GM11168 (cell line): ENCODE measurements around the gene SEC24C.
"Not testable (repeated sequence)": the region's sequence is repeated elsewhere in the genome, so short reads cannot be mapped to it uniquely, and the experiment has no call there.

Experiments
- in situ Hi-C: fragments of 300-500 bp; cut with MboI; formaldehyde crosslinking; loops from one replicate; pipeline ENCODE4 v1.12.0; 2022; ENCODE audit warnings: low sequenced_read_pairs; ENCODE audit not compliant: unreplicated experiment

SEC24C gene, protein sequence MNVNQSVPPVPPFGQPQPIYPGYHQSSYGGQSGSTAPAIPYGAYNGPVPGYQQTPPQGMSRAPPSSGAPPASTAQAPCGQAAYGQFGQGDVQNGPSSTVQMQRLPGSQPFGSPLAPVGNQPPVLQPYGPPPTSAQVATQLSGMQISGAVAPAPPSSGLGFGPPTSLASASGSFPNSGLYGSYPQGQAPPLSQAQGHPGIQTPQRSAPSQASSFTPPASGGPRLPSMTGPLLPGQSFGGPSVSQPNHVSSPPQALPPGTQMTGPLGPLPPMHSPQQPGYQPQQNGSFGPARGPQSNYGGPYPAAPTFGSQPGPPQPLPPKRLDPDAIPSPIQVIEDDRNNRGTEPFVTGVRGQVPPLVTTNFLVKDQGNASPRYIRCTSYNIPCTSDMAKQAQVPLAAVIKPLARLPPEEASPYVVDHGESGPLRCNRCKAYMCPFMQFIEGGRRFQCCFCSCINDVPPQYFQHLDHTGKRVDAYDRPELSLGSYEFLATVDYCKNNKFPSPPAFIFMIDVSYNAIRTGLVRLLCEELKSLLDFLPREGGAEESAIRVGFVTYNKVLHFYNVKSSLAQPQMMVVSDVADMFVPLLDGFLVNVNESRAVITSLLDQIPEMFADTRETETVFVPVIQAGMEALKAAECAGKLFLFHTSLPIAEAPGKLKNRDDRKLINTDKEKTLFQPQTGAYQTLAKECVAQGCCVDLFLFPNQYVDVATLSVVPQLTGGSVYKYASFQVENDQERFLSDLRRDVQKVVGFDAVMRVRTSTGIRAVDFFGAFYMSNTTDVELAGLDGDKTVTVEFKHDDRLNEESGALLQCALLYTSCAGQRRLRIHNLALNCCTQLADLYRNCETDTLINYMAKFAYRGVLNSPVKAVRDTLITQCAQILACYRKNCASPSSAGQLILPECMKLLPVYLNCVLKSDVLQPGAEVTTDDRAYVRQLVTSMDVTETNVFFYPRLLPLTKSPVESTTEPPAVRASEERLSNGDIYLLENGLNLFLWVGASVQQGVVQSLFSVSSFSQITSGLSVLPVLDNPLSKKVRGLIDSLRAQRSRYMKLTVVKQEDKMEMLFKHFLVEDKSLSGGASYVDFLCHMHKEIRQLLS

DNA sequence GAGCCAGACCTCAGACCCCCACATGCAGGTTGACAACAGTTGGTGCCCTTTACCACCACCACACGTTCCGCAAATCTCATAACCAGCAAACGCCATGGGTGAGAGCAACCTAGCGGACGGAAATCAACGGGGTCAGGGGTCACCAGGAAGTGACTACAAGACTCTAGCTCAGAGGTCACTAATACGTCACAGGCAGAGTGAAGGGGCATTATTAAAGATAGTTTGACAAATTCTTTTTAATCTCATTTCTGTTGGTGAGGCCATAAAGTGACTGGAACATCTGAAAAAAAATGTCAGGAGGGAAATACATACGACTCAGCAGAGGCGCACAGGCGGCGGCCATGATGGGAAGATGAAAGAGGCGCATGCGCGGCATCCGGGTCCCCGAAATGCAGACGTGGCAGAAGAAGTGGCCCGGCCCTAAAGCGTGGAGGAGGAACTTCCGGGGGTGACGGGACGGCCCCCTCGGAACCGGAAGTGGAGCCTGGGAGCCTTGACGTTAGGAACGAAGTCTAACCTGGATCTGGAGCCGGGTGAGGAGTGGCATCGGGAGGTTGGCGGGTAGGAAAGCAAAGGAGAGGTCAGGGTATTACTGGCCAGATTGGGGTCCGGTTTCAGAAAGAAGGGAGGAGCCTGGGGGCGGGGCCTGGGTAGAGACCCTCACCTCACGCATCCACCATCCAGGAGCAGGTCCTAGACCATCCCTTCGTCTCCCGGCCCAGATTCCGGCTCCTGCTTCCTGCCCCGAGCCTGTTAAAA is at the start of gene SEC24C:
Gene SEC24C (plus strand): TSS at position 468 of the 759 bp plus-strand sequence. CDS start 2,461 bp downstream, outside the sequence.
- in situ Hi-C loops = no loop called here

DNA sequence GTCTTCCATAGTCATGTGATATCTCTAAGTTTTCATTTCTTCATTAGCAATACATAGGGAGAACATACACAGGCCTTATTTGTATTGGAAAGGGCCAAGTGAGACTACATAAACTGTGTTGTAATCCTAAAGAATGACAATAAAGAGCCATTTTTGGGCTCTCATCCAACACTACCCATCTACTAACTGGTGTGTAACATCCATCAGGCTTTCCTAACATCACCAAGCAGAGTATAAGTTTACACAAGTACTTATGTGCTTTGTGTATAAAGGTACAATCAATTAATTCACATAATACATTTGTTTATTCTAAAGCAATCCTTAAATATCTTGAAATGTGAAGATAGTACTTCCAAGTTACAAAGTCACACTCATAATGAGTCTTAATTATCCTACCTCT is 48.9 kb upstream of the SEC24C start:
- in situ Hi-C loops = not testable (repeated sequence)

DNA sequence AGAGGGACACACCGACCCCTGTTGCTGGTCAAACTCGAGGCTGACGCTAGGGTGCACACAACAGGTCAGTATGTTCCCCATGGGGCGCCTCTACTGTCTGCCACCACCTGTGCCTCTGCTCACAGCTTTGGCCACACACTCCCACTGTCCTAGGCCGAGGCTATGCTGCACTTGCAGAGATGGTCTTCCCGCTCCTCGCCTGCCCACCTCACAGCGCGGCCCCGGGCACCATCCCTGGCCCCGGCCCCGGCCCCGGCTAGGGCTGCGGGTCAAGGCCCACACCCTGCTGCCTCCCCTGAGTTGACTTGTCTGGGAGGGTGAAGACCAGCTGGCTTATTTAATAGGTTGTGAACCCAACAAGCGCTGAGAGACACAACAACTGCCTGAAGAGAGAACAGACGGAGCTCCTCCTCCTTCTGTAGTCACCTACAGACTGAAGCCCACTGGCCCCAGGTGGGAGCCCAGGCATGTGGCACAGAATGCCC is 46.5 kb upstream of the SEC24C start, which contains the start of gene AGAP5:
Gene AGAP5 (minus strand): TSS at position 435 of the 485 bp plus-strand sequence. CDS start 354 bp downstream, at position 81.
- in situ Hi-C loops = not testable (repeated sequence)

DNA sequence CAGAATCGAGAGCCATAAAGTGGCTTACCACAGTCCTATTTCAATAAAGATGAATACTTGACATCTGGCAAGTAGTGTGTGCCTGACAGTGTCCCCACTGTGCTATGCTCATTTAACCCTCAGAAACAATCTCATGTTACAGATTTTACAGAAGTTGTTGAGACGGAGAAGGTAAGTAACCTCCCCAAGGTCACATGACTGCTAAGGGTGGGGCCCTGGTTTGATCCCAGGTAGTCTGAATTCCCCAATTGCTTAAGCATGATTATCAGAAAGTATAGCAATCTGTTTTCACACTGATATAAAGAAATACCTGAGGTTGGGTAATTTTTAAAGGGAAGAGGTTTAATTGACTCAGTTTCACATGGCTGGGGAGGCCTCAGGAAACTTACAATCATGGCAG is 45.4 kb upstream of the SEC24C start:
- in situ Hi-C loops = not testable (repeated sequence)

DNA sequence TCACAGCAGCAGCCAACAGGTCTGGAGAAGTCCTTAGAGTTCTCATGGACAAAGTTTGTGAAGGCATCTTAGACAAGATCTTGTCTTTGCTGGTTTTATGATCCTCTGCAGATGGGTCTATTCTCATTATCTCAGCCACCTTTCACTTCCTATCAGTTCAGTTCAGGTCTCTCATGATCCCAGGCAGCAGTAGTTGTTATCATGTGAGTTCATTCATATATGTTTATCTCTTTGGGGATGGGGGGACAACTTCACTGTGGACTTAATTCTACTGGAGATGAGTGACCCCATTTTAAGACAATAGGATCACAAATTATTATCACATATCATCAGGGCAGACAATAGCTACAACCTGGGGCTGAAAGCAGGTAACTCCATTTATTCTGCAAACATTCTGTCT is 40.2 kb upstream of the SEC24C start:
- in situ Hi-C loops = not testable (repeated sequence)

DNA sequence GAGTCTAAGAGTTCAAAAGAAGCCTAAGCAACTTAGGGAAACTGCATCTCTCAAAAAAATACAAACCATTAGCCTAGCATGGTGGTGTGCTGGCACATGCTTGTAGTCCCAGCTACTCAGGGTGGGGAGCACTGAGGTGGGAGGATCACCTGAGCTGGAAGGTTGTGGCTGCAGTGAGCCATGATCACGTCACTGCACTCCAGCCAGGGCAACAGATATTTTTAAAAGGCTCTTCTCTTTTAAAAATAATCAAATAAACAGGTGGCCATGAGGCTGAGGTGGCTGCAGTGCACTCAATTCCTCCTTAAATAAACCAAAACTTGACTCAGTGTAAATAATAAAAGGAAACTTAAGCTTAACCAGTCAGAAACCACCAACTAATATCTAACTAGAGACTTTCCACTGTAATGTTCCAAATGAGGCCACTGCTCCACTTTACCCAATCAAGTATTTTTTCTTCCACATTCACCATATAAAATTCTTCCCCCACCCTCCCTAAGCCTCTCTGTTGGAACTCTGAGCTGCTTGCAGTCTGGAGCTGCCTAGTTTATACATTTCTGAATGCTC is 38.6 kb upstream of the SEC24C start:
- in situ Hi-C loops = not testable (repeated sequence)

DNA sequence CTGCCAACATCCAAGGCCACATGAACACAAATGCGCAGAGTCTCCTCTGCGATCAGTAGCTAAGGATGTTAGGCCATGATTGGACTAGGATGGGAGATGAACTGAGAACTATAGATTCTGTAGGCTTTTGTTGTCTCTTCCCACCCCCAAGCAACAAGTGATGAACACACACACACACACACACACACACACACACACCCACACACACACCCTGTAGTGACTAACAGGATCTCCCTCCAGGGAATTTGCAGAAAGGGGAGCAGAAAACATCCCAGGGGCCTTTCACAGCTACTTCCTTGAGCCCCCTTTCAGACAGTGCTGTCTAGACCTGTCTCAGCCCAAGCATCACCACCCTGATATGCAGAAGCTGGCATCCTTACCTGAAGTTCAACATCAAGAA is 37.7 kb upstream of the SEC24C start:
- in situ Hi-C loops = not testable (repeated sequence)

DNA sequence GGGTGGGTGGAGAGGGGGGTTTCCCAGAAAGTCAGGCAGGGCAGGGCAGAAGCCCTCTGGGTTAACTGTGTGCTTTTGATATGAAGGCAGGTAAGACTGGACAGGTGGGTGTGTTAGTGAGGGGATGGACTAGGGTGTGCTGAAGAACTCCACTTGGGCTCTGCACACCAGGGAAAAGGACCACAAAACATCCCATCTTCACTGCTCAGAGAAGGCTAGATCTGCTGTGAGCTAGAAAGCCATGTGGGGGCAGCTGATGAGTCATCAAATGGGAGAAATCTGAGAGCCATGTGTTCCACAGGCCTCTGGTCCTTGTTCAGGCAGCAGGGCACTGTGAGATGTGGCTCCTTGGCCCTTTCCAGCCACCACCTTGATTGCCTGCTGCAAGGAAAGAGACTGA is 36.5 kb upstream of the SEC24C start:
- in situ Hi-C loops = not testable (repeated sequence)

DNA sequence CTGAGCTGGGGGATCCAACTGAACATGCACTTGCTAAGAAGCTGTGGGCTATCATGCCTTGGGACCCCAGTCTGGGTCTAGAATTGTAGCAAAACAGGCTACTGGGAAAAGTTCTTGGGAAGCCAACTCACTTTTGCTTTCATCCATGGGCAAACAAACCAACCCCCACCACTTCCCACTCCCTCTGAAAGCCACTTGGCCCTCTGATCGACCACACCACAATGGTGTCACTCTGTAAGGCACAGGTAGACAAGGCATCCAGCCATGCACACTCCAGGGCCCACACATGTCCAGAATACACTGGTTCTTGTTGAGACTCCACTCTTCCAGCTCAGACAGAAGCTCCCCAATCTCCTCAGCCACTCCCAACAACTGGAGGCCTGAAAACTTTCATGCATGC is 36.0 kb upstream of the SEC24C start:
- in situ Hi-C loops = not testable (repeated sequence)

DNA sequence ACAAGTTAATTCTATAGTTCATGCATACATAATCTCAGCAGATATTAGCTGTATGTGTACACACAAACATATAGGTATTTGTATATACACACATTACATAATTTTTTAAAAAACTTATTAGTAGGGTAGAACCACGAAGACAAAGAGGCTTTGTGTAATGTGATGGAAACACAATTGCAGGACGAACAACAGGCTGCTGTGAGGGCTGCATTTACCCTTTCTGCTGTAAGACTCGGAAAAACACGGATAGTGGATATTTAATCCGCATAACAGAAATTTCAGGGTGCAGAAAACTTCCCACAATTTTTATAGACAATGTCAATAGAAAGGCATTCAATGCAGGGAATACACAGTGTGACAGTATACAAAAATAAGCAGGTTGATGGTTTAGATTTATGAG is 32.5 kb upstream of the SEC24C start:
- in situ Hi-C loops = not testable (repeated sequence)

DNA sequence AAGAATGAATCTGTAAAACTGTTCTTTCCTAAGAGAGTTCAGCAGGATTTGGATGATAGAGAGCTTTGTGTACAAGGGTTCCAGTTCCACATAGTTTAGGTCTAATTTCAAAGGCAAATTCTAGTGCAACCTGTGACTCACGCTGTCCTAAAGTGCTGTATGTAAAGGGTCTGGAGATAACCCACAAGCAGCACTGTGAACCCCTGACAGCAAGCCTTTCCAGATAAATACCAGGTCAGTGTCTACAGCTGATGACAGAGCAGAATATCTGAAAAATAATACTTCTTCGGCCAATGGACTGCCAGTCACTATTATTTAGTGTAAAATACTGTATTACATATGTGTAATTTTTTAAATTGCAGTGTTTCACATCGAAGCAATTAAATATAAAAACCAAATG is 30.3 kb upstream of the SEC24C start:
- in situ Hi-C loops = not testable (repeated sequence)

DNA sequence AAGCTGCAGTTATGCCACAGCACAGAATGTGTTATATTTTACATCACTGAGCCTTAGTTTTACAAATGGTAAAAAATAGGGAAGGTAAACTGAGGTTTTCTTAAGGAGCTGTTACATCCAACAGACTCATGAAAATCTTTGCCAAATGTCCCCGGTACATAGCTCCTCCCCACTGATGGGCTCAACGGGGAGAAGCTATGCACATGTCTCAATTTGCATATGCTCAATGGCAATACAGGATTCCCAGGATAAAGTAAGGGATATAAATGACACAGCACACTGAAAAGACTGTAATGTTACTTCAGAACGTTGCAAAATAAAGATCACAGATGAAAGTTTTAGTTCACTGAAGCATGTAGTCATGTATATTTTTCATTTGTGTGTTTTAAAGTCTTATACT is 29.7 kb upstream of the SEC24C start:
- in situ Hi-C loops = not testable (repeated sequence)

DNA sequence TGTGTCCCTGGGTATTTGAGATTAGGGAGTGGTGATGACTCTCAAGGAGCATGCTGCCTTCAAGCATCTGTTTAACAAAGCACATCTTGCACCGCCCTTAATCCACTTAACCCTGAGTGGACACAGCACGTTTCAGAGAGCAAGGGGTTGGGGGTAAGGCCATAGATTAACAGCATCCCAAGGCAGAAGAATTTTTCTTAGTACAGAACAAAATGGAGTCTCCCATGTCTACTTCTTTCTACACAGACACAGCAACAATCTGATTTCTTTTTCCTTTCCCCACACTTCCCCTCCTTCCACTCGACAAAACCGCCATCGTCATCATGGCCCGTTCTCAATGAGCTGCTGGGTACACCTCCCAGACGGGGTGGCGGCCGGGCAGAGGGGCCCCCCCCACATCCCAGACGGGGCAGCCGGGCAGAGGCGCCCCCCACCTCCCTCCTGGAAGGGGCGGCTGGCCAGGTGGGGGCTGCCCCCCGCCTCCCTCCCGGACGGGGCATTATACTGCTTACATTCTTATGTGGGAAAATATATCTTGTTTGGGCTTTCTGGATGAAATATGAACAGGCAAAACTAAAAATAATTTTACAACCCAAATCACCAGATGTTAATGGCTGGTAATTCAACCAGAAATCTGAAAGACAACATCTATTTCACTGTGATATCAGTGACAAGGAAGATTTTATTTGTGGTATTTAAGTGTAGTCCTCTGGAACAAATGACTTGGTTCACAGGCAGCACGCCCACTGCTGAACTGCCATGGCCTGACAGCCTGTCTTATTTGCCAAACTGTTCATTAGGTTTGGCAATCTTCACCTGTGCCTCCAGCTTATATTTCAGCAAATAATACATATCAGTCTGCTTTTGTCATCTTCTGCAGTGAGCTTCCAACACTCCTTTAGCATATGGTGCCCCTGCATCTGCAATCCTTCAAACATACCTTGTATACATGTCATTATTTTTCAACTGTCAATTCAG is 28.7 kb upstream of the SEC24C start:
- in situ Hi-C loops = not testable (repeated sequence)

DNA sequence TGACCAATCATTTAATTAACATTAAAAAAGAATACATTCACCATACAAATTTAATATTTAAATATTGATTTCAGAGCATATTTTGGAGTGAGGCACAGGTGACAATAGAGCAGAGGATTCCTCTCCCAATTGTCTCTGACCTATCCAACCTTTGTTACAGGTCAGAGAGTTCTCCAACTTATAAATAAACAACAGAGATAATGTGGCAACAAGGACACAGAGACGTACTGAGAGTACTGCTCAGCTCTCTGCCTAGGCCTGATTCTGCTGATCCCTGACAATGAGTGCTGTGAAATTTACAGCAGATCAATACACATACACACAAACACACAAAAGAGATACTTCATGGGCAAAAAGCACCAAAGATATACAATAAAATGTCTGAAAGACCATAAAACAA is 27.9 kb upstream of the SEC24C start:
- in situ Hi-C loops = no loop called here

DNA sequence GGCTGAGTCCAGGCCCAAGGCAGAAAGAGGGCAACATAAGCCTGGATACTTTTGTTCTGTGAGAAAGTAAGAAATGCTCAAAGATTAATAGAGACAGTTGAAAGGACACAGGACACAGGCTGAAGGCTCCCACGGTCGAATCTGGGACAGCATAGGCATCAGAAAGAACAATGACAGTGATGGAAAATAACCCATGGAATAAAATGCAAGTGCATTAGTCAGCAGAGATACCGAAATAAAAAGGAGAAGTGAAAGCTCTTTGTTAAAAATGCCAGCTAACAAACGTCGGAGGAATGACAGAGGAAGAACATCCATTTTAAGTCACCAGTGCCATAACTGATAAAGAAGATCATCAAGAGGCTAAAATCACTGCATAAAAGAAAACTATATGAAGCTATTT is 26.6 kb upstream of the SEC24C start:
- in situ Hi-C loops = no loop called here

DNA sequence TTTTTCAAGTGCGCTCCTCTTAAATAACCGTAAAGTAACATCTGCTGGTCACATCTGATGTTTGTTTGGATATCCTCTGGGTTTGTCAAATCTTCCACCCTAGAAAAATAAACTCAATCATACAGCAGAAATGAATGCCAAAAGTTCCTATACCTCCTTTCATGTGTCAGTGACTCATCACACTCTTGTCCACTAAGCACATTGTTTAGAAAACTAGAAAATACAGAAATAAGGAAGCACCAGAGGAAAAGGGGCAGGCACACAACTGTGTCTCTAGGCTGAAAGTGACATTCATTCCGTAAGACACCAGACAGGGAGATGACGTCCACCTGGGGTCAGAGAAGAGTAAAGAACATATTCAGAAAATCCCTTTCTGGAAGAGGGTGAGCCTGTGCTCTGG is 23.6 kb upstream of the SEC24C start:
- in situ Hi-C loops = not testable (repeated sequence)

DNA sequence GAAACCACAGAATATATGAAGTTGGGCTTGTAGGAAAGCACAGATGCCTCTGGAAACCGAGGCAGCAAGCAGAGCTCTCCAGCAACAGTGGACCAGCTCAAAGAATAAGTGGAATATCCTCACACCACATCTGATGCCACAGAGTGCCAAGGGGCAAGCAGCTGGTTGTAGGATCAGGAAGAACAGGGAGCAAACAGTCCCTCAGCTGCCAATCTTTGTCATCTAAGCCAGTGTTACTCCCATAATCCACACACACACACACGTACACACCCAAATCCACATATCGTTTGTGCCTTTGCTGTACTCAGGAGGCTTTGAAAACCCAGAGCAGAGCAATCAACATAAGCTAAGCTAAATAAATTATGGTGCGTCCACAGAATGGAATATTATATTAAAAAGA is 20.7 kb upstream of the SEC24C start:
- in situ Hi-C loops = no loop called here

DNA sequence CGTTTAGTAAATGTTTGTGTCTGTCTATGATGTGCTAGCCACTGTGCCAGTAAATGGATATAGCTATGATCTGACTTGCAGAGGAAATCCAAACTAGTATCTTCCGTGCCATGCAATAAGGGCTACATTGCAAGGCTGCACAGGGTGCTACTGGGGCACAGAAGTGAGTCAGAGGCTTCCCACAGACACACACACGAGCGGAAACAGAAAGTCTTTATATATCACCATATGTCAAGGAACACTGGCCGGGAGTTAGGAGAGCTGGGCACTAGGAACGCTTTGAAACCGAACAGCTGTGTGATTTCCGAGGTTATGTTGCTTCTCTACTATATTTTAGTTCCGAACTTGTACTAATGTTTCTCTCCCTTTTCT is 14.4 kb upstream of the SEC24C start:
- in situ Hi-C loops = not testable (repeated sequence)
